GM13976 (cell line): ENCODE results near the gene SUGCT.

Experiments
- DNase-seq: peaks from one replicate; pipeline ENCODE4 v3.0.0; 2012; ENCODE audit warnings: low spot score
- in situ Hi-C: fragments of 300-500 bp; cut with MboI; formaldehyde crosslinking; loops from one replicate; pipeline ENCODE4 v1.12.0; 2022; ENCODE audit warnings: low sequenced_read_pairs, mixed read lengths, inconsistent platforms; ENCODE audit not compliant: unreplicated experiment
- TF ChIP-seq, protein P1 (sequence below): IDR thresholded peaks from 2 replicates; pipeline ENCODE4 v1.5.1; 2012; ENCODE audit warnings: borderline replicate concordance, mild to moderate bottlenecking; ENCODE audit not compliant: insufficient read depth; ENCODE audit errors: extremely low read depth, missing control alignments, control extremely low read depth

The SUGCT gene

DNA sequence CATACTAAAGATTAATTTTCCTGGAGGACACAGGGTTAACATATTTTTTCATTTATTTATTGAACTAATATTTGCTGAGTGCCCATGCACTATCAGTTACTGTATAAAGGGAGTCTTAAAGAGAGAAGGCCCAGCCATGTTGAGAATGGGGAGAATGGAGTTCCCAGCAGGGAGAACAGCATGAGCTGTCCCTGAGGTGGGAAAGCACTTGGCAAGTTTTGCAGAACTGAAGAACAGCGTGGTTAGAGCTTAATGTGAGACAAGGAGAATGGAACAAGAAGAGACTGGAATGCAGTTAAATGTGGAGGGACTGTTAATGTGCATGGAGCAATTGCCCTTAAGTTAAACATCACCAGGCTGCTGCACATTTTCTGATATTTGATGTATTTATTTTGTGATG is 435.4 kb downstream of the SUGCT start:
- in situ Hi-C loops, result no loop called here
- DNase-seq, result no peak

GRCh38 chr7:40571796-40572195 is 437.0 kb downstream of the SUGCT start:
- DNase-seq, result no peak
- in situ Hi-C loops, result no loop called here
- TF ChIP-seq, protein P1, sequence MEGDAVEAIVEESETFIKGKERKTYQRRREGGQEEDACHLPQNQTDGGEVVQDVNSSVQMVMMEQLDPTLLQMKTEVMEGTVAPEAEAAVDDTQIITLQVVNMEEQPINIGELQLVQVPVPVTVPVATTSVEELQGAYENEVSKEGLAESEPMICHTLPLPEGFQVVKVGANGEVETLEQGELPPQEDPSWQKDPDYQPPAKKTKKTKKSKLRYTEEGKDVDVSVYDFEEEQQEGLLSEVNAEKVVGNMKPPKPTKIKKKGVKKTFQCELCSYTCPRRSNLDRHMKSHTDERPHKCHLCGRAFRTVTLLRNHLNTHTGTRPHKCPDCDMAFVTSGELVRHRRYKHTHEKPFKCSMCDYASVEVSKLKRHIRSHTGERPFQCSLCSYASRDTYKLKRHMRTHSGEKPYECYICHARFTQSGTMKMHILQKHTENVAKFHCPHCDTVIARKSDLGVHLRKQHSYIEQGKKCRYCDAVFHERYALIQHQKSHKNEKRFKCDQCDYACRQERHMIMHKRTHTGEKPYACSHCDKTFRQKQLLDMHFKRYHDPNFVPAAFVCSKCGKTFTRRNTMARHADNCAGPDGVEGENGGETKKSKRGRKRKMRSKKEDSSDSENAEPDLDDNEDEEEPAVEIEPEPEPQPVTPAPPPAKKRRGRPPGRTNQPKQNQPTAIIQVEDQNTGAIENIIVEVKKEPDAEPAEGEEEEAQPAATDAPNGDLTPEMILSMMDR, result no peak

More for the DNA sequence above, 435.4 kb downstream of the SUGCT start:
- TF ChIP-seq, protein P1, result no peak

- TF ChIP-seq, protein P1, result no peak
- in situ Hi-C loops, result no loop called here
- DNase-seq, result no peak
These were observed 438.1 kb downstream of the SUGCT start for GRCh38 chr7:40572810-40573465.

GRCh38 chr7:40579401-40579800 is 444.6 kb downstream of the SUGCT start:
- in situ Hi-C loops, result no loop called here
- TF ChIP-seq, protein P1, result no peak
- no peak for DNase-seq

DNA sequence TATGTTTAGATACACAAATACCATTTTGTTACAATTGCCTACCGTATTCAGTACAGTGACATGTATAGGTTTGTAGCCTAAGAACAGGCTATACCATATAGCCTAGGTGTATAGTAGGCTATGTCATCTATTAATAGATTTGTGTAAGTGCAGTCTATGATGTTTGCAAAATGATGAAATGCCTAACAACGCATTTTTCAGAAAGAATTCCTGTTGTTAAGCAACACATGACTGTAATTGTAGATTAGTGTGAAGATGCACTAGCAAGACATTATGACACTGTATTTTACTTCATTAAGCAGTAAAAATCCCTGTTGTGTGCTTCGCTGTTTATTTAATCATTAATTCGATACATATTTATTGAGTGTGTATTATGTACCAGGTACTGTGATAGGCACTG is 446.0 kb downstream of the SUGCT start:
- in situ Hi-C loops, result no loop called here
- DNase-seq, result no peak
- TF ChIP-seq, protein P1, result no peak

DNA sequence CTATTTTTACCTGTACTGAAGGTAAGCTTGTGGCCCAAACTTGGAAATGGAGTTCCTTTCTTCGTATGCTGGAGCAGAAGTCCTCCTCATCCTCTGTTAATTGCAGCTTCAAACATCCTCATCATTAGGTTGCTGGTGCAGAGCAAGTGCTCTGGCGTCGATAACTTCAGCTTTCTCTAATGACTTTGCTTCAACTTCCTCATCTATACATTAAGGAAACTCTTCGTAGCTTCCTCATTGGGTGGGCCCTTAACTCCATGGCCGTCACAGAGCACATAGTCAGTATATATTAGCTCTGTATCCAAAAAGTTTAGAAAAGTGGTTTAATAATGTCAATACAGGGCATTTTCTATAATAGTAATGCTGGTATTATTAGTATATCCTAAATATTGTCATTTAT is 447.7 kb downstream of the SUGCT start:
- TF ChIP-seq, protein P1, result no peak
- in situ Hi-C loops, result no loop called here
- no peak for DNase-seq

- TF ChIP-seq, protein P1, result no peak
These were observed 449.1 kb downstream of the SUGCT start for GRCh38 chr7:40583667-40584444.

More at GRCh38 chr7:40583667-40584444, 449.1 kb downstream of the SUGCT start:
- in situ Hi-C loops, result no loop called here
- DNase-seq, result no peak
